Smooth muscle cell (in vitro differentiated cells): ENCODE measurements around the gene TMEM223. TPM values are rescaled to one million over a fixed set of nuclear protein-coding genes. Genes with fewer than 3 reads are reported as not detected.
A peak's percentile ranks its signal among the peaks of the same experiment; 100 is the strongest.

Source experiments
- DNase-seq: peaks from one replicate; lab custom pipeline; 2025; ENCODE audit not compliant: unreplicated experiment; lab: John Stamatoyannopoulos, UW
- H2AFZ ChIP-seq: fragments of 200-600 bp; sonication (generic); 2 replicates; pipeline ENCODE4 v1.6.0; 2016; ENCODE audit warnings: antibody characterized with exemption, low read depth, mild to moderate bottlenecking
- H3F3A ChIP-seq: fragments of 200-600 bp; sonication (generic); 2 replicates; pipeline ENCODE4 v1.6.0; 2017; ENCODE audit warnings: antibody characterized with exemption, low read depth
- H3K27ac ChIP-seq: fragments of 200-600 bp; sonication (generic); 2 replicates; pipeline ENCODE4 v1.5.1; 2016; ENCODE audit warnings: low read depth, mild to moderate bottlenecking
- H3K27me3 ChIP-seq: fragments of 200-600 bp; sonication (generic); 2 replicates; pipeline ENCODE4 v1.6.1; 2016; ENCODE audit warnings: low read depth, mild to moderate bottlenecking
- H3K36me3 ChIP-seq: fragments of 200-600 bp; sonication (generic); 2 replicates; pipeline ENCODE4 v1.5.1; 2016; ENCODE audit warnings: low read depth
- H3K4me1 ChIP-seq: fragments of 200-600 bp; sonication (generic); 2 replicates; pipeline ENCODE4 v1.5.1; 2016; ENCODE audit warnings: low read depth
- H3K4me2 ChIP-seq: fragments of 200-600 bp; sonication (generic); 2 replicates; pipeline ENCODE4 v1.6.0; 2016; ENCODE audit warnings: mild to moderate bottlenecking
- H3K4me3 ChIP-seq: fragments of 200-600 bp; sonication (generic); 2 replicates; pipeline ENCODE4 v1.5.1; 2016; ENCODE audit warnings: mild to moderate bottlenecking
- H3K79me2 ChIP-seq: fragments of 200-600 bp; sonication (generic); 2 replicates; pipeline ENCODE4 v1.6.0; 2016; ENCODE audit warnings: low read depth, mild to moderate bottlenecking
- H3K9ac ChIP-seq: fragments of 200-600 bp; sonication (generic); 2 replicates; pipeline ENCODE4 v1.6.0; 2016; ENCODE audit warnings: low read depth
- H3K9me3 ChIP-seq: fragments of 200-600 bp; sonication (generic); replicated peaks from 2 replicates; pipeline ENCODE4 v1.5.1; 2016; ENCODE audit warnings: low read depth
- H4K20me1 ChIP-seq: fragments of 200-600 bp; sonication (generic); 2 replicates; pipeline ENCODE4 v1.6.0; 2016; ENCODE audit warnings: low read depth
- CTCF ChIP-seq: fragments of 200-600 bp; sonication (generic); IDR thresholded peaks from 2 replicates; pipeline ENCODE4 v1.5.1; 2017; ENCODE audit warnings: borderline replicate concordance, mild to moderate bottlenecking, antibody characterized with exemption; ENCODE audit not compliant: insufficient read depth, poor library complexity, severe bottlenecking
- WGBS: methylation state at CpG from one replicate; pipeline ENCODE4 v1.1.7; 2016; ENCODE audit warnings: low lambda C conversion rate; 5-methylcytosine and 5-hydroxymethylcytosine counted together
- polyA plus RNA-seq: library from polyadenylated mRNA; unstranded; fragments of >200 nt; fragmentation: Nextera tagmentation; extraction: Ambion mirVana; gene quantifications from 2 replicates; pipeline ENCODE4 v1.2.1, GENCODE V29; 2016
- total RNA-seq: library from RNA; depleted of rRNA; stranded (reverse); fragments of >200 nt; gene quantifications from 2 replicates; pipeline ENCODE4 v1.2.3, GENCODE V29; 2014

Gene TMEM223
- total and polyA plus RNA-seq, 2 experiments from 2014 or later: 40.8 to 43.2 TPM

DNA sequence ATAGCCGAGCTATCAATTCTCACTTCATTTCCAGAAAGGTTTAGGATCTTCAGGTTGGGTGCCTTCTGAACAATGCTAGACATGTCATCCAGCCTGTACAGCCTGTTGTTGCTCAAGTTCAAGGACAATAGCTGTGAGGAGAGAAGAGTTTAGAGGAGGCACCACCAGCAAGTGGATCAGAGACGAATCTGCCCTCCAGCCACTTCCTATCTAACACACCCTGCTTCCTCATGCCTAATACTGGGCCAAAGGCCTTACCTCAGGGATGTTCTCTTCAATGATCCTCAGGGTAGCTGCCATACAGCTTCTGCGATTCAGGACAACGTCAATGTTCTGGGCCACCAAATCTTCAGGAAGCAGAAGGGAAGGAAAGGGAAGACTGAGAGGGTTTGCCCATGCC, 9.3 kb upstream of the TMEM223 start:
- Histone ChIP-seq H3K4me2 (no peak overlapping the region), H3K9me3 (no peaks in the 10 kb centered on the region), H3K27me3 (no peaks in the 10 kb centered on the region), H3K4me1 (peaks cover 10% of the 10 kb centered on the region), H4K20me1 (peaks cover 32% of the 10 kb centered on the region), H3K4me3 (no peak overlapping the region), H3K27ac (no peak overlapping the region), H3F3A (peaks cover 11% of the 10 kb centered on the region), H3K79me2 (peaks cover 33% of the 10 kb centered on the region), H3K9ac (no peak overlapping the region), H2AFZ (no peak overlapping the region), H3K36me3 (peaks cover 18% of the 10 kb centered on the region)
- WGBS: 100% methylated on average over 4 of the region's 4 CpGs
- no peak for DNase-seq
- TF ChIP-seq CTCF: no peak

- WGBS: 98% methylated on average over 10 of the region's 10 CpGs
- no peak for TF ChIP-seq CTCF
- Histone ChIP-seq H3K79me2 (peaks cover 27% of the 10 kb centered on the region), H3K9ac (no peak overlapping the region), H3K4me3 (no peak overlapping the region), H2AFZ (no peak overlapping the region), H3K27me3 (no peaks in the 10 kb centered on the region), H3F3A (peaks cover 14% of the 10 kb centered on the region), H3K9me3 (no peaks in the 10 kb centered on the region), H3K4me2 (no peak overlapping the region), H4K20me1 (peaks cover 26% of the 10 kb centered on the region), H3K36me3 (peaks cover 28% of the 10 kb centered on the region), H3K4me1 (peaks cover 7% of the 10 kb centered on the region), H3K27ac (no peak overlapping the region)
- no peak for DNase-seq
These were observed 7.7 kb upstream of the TMEM223 start for GRCh38 chr11:62799486-62799885.

GRCh38 chr11:62796281-62796680, 4.5 kb upstream of the TMEM223 start:
- no peak for TF ChIP-seq CTCF
- peaks cover 7% of the 10 kb centered on the region for H3K4me1 ChIP-seq
- H2AFZ ChIP-seq: no peak overlapping the region
- no peak overlapping the region for H3K4me2 ChIP-seq
- peaks cover 39% of the 10 kb centered on the region for H3F3A ChIP-seq
- DNase-seq: no peak
- H4K20me1 ChIP-seq: no peaks in the 10 kb centered on the region
- H3K79me2 ChIP-seq: peaks cover 5% of the 10 kb centered on the region
- no peak overlapping the region for H3K27ac ChIP-seq
- no peak overlapping the region for H3K9ac ChIP-seq
- H3K9me3 ChIP-seq: no peaks in the 10 kb centered on the region
- H3K36me3 ChIP-seq: peaks cover 27% of the 10 kb centered on the region
- WGBS: 80% methylated on average over 7 of the region's 7 CpGs
- no peaks in the 10 kb centered on the region for H3K27me3 ChIP-seq
- no peak overlapping the region for H3K4me3 ChIP-seq

DNA sequence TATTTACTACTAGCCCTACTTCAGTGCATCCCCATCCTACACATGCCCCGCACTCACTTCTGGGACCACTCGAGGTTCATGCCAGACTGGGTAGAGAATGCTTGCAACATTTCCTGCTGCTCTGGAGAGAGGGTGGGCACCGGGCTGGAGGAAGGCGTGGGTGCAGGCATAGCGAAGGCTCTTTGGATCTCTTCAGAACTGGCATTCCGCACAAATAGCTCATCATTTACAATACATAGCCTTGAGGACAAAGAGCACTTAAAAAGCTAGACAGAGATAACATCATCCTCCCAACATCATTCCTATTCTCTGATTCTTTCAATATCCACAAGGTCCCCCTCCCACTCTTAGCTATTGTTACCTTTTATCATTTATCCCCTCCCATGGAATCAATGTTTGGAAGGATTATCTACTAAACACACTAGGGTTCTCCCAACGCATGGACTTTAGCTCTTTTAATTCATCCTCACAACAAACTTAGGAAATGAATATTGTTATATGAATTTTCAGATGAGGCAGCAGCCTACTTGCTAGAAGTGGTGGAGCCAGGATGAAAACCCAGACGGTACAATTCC, 2.5 kb upstream of the TMEM223 start:
- Histone ChIP-seq H4K20me1 (no peaks in the 10 kb centered on the region), H3F3A (peaks cover 44% of the 10 kb centered on the region), H3K36me3 (peaks cover 19% of the 10 kb centered on the region), H3K79me2 (peaks cover 25% of the 10 kb centered on the region), H3K9ac (no peak overlapping the region), H3K27me3 (no peaks in the 10 kb centered on the region), H3K4me1 (peaks cover 14% of the 10 kb centered on the region), H3K9me3 (no peaks in the 10 kb centered on the region), H3K4me3 (no peak overlapping the region), H2AFZ (no peak overlapping the region), H3K27ac (peak overlapping the region; percentile 17), H3K4me2 (no peak overlapping the region)
- no peak for TF ChIP-seq CTCF
- 75% methylated on average over 8 of the region's 8 CpGs for WGBS
- DNase-seq: no peak
